ENCODE results near the gene ZBTB40.

The ZBTB40 gene

DNA sequence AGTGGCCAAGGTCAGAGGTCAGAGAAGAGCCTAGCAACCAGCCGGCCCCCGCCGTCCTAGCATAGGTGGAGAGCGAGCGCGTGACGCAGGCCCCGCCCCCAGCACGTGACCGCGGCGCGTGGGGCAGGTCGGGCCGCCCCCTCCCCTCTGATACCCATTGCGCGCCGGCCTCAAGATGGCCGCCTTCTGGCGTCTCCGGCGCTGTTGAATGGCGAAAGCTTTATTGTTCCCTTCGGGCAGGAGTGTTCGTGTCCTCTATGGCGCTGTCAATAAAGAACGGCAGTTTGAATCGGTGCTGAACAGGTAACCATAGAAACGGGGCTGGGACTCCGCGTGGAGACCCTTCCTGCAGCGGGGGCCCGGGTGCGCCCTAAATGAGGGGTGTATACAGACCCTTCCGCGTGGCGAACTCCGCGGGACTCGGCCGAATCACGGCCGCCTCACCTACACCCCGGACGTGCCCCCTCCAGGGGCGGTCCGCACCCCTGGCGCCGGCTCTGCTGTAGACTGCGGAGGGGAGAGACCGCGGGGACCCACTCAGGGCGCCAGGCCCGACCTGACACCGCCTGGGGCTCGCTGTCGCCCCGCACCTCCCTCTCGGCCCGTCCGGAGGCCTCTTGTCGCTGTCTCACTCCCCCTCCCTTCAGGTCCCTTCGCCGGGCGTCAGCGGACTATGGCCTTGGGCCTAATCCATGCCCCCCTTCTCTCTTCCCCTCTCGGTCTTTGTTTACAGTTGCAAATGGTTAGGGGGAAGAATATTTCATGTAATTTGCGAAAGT lies at the start of gene ZBTB40:
TSS of gene ZBTB40 (plus strand) at position 150 of the 779 bp plus-strand sequence. CDS start 38,098 bp downstream, outside the sequence.
- DNase-seq (ENCODE audit: low read depth) = peak; percentile 95
- in situ Hi-C loops (cut with HindIII; ENCODE audit: low sequenced_read_pairs) = no loop called here
- peak within 1 kb of the TSS; percentile 92 for H3K4me3 ChIP-seq (ENCODE audit: low read depth, low read length)
- TF ChIP-seq CTCF (IDR thresholded peaks at IDR 0.05; ENCODE audit: low read depth, low read length, missing control alignments) = no peak

- no peak overlapping the region for H3K4me3 ChIP-seq (ENCODE audit: low read depth, low read length)
- no peak for DNase-seq (ENCODE audit: low read depth)
- in situ Hi-C loops (cut with HindIII; ENCODE audit: low sequenced_read_pairs) = no loop called here
- no peak for TF ChIP-seq CTCF (IDR thresholded peaks at IDR 0.05; ENCODE audit: low read depth, low read length, missing control alignments)
Measured at GRCh38 chr1:22402356-22403053, 49.1 kb upstream of the ZBTB40 start.

- in situ Hi-C loops (cut with HindIII; ENCODE audit: low sequenced_read_pairs) = no loop called here
- DNase-seq (ENCODE audit: low read depth) = no peak
- no peak for TF ChIP-seq CTCF (IDR thresholded peaks at IDR 0.05; ENCODE audit: low read depth, low read length, missing control alignments)
- no peak overlapping the region for H3K4me3 ChIP-seq (ENCODE audit: low read depth, low read length)
Measured at GRCh38 chr1:22404486-22404885, 47.2 kb upstream of the ZBTB40 start.

- in situ Hi-C loops (cut with HindIII; ENCODE audit: low sequenced_read_pairs) = no loop called here
- no peak for TF ChIP-seq CTCF (IDR thresholded peaks at IDR 0.05; ENCODE audit: low read depth, low read length, missing control alignments)
- no peak for DNase-seq (ENCODE audit: low read depth)
- H3K4me3 ChIP-seq (ENCODE audit: low read depth, low read length) = no peak overlapping the region
Measured at GRCh38 chr1:22406722-22407495, 44.7 kb upstream of the ZBTB40 start.

GRCh38 chr1:22408230-22408629 lies 43.4 kb upstream of the ZBTB40 start:
- H3K4me3 ChIP-seq (ENCODE audit: low read depth, low read length) = no peak overlapping the region
- in situ Hi-C loops (cut with HindIII; ENCODE audit: low sequenced_read_pairs) = no loop called here
- DNase-seq (ENCODE audit: low read depth) = no peak
- no peak for TF ChIP-seq CTCF (IDR thresholded peaks at IDR 0.05; ENCODE audit: low read depth, low read length, missing control alignments)

GRCh38 chr1:22410401-22410800 lies 41.2 kb upstream of the ZBTB40 start:
- no peak for TF ChIP-seq CTCF (IDR thresholded peaks at IDR 0.05; ENCODE audit: low read depth, low read length, missing control alignments)
- in situ Hi-C loops (cut with HindIII; ENCODE audit: low sequenced_read_pairs) = no loop called here
- DNase-seq (ENCODE audit: low read depth) = no peak
- H3K4me3 ChIP-seq (ENCODE audit: low read depth, low read length) = no peak overlapping the region
